HG02642 (cell line): Measurements from ENCODE around the gene FGD4.
"Not testable (repeated sequence)": the region's sequence is repeated elsewhere in the genome, so short reads cannot be mapped to it uniquely, and the experiment has no call there.

ENCODE experiments used
- ATAC-seq: cut with Tn5 transposase; IDR thresholded peaks from one replicate; pipeline ENCODE4 v1.9.1; 2021; ENCODE audit warnings: mild to moderate bottlenecking; ENCODE audit not compliant: unreplicated experiment, poor library complexity

Gene FGD4

GRCh38 chr12:32488132-32488531 lies 88.8 kb downstream of the FGD4 start:
- no peak for ATAC-seq

GRCh38 chr12:32489070-32489469 lies 89.7 kb downstream of the FGD4 start:
- no peak for ATAC-seq

- no peak for ATAC-seq
Observed at GRCh38 chr12:32490801-32491200, 91.4 kb downstream of the FGD4 start.

GRCh38 chr12:32493282-32493681 lies 93.9 kb downstream of the FGD4 start:
- no peak for ATAC-seq

- ATAC-seq, result no peak
Observed at GRCh38 chr12:32494656-32495055, 95.3 kb downstream of the FGD4 start.

- no peak for ATAC-seq
Observed at GRCh38 chr12:32496946-32497345, 97.6 kb downstream of the FGD4 start.

- ATAC-seq, result no peak
Observed at GRCh38 chr12:32497864-32498263, 98.5 kb downstream of the FGD4 start.

GRCh38 chr12:32499048-32499447 lies 99.7 kb downstream of the FGD4 start:
- no peak for ATAC-seq

- no peak for ATAC-seq
Observed at GRCh38 chr12:32501835-32502333, 102.5 kb downstream of the FGD4 start.

GRCh38 chr12:32502693-32503502 lies 103.5 kb downstream of the FGD4 start:
- ATAC-seq, result no peak

GRCh38 chr12:32503730-32504129 lies 104.4 kb downstream of the FGD4 start:
- ATAC-seq, result no peak

GRCh38 chr12:32504591-32504990 lies 105.2 kb downstream of the FGD4 start:
- ATAC-seq, result no peak

- no peak for ATAC-seq
Observed at GRCh38 chr12:32505067-32505945, 105.9 kb downstream of the FGD4 start.

GRCh38 chr12:32507096-32507941 lies 108.0 kb downstream of the FGD4 start:
- not testable (repeated sequence) for ATAC-seq

- ATAC-seq, result no peak
Observed at GRCh38 chr12:32507942-32508320, 108.6 kb downstream of the FGD4 start.

- ATAC-seq, result no peak
Observed at GRCh38 chr12:32508626-32509025, 109.3 kb downstream of the FGD4 start.

- ATAC-seq, result no peak
Observed at GRCh38 chr12:32509328-32510091, 110.2 kb downstream of the FGD4 start.

- ATAC-seq, result not testable (repeated sequence)
Observed at GRCh38 chr12:32511976-32512375, 112.6 kb downstream of the FGD4 start.

GRCh38 chr12:32512379-32512778 lies 113.0 kb downstream of the FGD4 start:
- ATAC-seq, result no peak

- ATAC-seq, result no peak
Observed at GRCh38 chr12:32512910-32513309, 113.6 kb downstream of the FGD4 start.
